Tongue (tissue), 2 donors: ENCODE data around the gene OBSCN. TPM values are rescaled to one million over a fixed set of nuclear protein-coding genes. Genes with fewer than 3 reads are reported as not detected.
A peak's percentile ranks its signal among the peaks of the same experiment; 100 is the strongest.

Experiments
- DNase-seq: peaks from one replicate; pipeline ENCODE4 v3.0.0-alpha.2; 2015
- total RNA-seq: library from RNA; depleted of rRNA; stranded (reverse); fragments of >200 nt; gene quantifications from one replicate; pipeline ENCODE4 v1.2.3, GENCODE V29; 2014

The OBSCN gene
- total RNA-seq, 1 donor from 2014 or later = 640 TPM

GRCh38 chr1:228344631-228345072, 136.8 kb downstream of the OBSCN start:
- no peak for DNase-seq

DNA sequence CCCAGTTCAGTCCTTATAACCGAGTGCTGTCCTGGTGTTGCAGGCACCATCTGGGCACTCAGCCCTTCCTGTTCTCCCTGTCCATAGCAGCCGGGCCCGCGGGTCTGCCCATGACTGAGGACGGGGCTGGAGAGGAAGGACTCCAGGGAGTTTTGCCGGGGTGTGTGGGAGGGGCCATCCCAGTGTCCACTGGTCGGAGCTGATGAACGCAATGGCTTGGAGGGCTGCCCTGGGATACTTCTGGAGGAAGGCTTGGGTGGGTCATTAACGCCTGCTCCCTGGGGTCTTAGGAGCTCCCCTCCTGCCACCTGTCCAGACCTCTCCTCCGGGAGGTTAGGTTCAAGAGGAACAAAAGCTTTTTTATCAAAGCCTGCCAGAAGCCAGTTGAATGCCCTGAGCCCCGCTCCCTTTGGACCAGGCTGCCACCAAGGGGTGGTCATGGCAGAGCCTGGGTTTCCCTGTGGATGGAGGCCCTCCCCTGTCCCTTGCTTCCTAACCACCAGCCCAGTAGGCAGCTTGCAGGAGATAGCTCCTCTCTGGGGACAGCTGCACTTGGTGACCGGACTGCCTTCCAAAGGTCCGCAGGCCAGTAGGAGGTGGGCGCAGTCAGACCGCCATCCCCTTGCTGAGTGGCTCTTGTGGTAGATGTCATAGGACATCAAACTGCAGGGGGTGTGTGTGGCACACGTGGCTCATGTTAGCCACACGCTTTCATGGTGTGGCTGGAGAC, 137.5 kb downstream of the OBSCN start:
- no peak for DNase-seq

GRCh38 chr1:228346731-228347130, 138.9 kb downstream of the OBSCN start:
- no peak for DNase-seq

- no peak for DNase-seq
Measured at GRCh38 chr1:228347181-228347580, 139.3 kb downstream of the OBSCN start.

GRCh38 chr1:228348708-228349467, 141.0 kb downstream of the OBSCN start:
- no peak for DNase-seq

DNA sequence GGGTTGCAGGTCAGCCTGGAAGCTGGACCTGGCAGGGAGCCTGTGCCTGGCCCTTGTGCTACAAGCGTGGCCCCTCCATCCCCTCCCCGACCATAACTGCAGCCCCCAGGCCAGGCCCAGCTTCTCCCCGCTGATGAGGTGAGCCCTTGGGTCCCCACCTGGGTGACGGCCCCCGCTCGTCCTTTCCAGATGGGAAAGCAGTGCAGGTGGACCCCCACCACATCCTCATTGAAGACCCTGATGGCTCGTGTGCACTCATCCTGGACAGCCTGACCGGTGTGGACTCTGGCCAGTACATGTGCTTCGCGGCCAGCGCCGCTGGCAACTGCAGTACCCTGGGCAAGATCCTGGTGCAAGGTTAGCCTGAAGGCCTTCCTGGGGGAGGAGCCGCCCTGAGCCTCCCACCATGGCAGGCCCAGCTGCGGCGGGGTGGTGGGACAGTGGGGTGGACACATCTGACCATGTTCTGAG, 141.9 kb downstream of the OBSCN start:
- DNase-seq = no peak

DNA sequence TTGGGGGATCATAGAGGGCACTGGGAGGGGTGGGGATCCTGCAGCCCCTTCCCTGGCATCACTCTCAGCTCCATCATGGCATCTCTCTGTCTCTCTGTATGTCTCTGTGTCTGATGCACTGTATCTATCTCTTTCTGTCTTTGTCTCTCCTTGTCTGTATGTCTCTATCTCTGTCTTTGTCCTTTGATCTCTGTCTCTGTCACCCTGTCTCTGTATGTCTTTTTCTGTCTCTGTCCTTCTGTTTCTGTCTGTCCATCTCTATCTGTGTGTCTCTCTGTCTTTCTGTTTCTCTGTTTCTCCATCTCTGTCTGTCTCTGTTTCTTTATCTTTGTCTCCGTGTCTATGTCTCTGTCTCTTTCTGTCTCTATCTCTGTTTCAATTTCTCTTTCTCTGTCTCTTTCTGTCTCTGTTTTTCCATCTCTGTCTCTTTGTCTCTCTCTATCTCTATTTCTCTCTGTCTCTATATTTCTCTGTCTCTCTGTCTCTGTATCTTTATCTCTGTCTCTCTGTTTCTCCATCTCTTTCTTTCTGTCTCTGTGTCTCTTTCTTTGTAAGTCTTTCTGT, 142.4 kb downstream of the OBSCN start:
- DNase-seq = no peak

DNA sequence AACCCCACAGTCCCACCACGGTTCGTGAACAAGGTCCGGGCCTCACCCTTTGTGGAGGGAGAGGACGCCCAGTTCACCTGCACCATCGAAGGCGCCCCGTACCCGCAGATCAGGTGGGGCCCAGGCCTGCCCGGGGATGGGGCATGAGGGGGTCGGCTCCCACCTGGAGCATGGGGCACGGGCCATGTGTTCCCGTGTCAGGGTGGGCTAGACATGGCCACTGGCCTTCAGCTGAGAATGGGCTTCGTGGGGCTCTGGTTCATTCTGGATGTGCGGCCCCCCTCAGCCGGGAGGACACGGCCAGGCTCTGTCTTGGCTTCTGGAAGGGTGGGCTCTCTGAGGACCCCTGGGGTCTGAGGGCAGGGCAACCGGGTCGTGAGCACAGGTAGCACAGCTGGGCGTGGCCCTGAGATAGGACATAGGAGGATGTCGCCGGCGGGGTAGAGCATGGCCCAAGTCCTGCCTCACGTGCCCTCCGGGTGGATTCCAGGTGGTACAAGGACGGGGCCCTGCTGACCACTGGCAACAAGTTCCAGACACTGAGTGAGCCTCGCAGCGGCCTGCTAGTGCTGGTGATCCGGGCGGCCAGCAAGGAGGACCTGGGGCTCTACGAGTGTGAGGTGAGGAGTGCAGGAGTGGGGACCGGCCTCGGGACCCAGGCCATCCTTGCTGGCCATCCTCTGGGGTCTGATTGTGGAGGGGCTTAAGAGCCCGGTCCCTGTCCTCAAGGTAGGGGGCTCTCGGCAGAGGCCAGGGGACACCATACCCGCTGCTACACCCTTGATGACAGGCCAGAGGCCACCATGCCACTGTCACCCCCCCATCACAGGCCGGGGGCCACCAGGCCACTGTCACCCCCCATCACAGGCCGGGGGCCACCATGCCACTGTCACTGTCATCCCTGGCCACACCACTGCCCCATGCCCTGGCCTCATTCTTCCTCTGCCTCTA, 143.3 kb downstream of the OBSCN start:
- no peak for DNase-seq

DNA sequence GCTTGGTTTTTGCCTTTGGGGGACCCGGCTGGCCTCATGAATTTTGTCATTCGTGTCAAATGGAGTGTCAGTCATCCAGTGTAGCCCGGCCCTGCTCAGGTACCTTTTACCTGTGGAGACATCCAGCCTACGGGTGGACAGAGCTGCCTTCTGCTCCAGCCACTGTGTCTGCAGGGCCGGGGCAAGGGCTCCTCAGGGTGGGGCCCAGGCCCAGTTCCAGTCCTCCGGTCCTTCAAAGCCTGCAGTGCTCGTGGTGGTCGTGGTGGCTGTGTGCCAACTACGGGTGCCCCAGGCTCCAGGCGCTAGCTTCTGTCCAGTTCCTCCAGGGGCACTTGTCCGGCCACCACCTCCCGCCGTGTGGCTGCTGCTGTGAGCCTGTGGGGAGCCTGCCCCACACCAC, 144.0 kb downstream of the OBSCN start:
- no peak for DNase-seq

- DNase-seq = no peak
Measured at GRCh38 chr1:228352677-228353481, 145.0 kb downstream of the OBSCN start.

GRCh38 chr1:228353601-228354371, 145.9 kb downstream of the OBSCN start:
- DNase-seq = no peak

GRCh38 chr1:228354390-228355320, 146.8 kb downstream of the OBSCN start:
- DNase-seq = no peak

DNA sequence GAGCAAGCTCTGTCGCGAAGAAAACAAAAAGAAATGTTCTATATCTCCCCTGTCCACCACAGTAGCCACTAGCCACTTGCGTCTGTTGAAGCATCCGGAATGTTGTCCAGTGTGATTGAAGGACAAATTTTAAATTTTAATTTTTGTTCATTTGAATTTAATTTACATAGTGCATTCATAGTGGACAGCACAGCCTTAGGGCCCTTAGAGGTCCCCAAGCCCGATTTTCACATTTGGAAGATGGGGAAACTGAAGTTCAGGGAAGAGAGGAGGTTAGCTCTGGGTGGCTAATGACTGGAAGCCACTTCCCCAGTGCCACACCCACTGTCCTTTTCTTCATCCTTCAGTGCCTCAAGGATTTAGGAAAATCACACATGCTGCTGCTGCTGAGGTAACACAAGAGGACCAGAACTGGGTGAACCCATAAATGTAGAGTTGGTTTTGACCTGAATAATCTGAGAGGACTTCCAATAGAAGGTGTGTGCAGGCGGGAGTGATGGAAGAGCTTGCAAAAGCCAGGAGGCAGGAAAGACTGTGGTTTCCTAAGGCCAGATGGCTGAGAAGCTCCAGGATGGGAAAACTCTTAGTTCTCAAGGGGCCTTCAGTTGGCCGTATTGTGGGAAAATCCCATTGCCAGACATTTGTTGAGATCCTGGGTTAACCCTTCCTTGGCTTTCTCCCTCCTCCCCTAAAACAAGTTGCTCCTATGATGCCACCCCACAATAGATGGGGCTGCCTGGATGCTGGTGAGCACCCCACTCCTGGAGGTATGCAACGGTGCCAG, 149.2 kb downstream of the OBSCN start:
- peak; percentile 45 for DNase-seq

DNA sequence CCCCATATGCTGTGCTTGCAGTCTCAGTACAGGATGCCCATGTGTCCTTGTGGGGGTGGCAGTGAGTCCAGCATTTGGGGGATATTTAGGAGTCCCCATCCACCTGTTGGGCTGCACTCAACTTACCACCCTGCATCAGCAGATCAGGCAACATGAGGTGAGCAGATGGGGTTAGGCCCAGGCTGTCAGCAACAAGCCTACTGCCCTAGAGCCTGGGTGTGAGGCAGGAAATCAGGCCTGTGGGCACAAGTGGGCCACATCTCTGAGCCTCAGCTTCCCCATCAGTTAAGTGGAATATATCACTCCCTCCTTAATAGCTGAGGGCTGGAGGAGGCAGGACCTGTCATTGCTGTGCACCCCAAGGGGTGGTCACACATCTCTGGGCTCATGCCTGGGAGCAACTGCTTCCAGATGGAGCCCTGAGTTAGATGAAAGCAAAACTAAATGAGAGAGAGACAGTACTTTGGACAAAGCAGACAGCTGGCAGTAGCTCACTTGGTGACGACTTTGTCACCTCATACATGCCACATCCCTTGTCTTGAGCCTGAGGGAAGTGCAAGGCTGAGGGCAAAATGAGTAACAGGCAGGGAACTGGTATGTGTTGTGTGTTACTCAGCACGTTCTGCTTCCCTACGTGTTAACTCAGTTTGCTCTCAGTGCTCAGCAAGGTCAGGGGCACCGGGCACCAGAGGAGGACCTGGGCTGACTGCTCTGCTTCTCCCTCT, 150.4 kb downstream of the OBSCN start:
- DNase-seq = no peak

- no peak for DNase-seq
Measured at GRCh38 chr1:228358764-228359612, 151.1 kb downstream of the OBSCN start.
